Retinal pigment epithelial cell (primary cell): ENCODE data around the gene REEP3.

Experiments used
- DNase-seq: peaks from one replicate; pipeline ENCODE4 v3.0.0-alpha.2; 2010; ENCODE audit warnings: low read depth
- H3K4me3 ChIP-seq: 2 replicates; pipeline ENCODE4 v1.5.1; 2011; ENCODE audit warnings: mild to moderate bottlenecking, low read length, control low read depth, moderate library complexity
- TF ChIP-seq, protein P1 (sequence below): conservative IDR thresholded peaks from 2 replicates; pipeline ENCODE4 v1.5.1; 2011; ENCODE audit warnings: low read depth, low read length, control low read depth, inconsistent platforms

The REEP3 gene

DNA sequence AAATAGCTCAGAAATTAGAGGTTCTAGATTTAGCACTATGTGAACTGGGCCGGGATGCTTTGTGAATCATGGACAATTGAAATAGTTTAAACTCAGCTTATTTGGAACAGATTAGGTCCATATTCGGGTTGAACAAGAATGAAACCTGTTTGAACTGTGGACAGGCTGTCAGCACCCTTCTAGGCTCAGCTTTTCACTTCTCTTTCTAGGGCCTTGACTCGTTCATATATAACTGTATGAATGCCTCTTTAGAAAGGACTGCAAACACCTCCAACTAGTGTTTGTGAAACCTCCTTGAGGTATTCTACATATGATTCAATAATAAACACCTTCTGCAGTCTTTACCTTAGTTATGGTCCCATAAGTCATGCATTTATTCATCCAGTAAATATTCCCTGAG is 115.6 kb downstream of the REEP3 start:
- TF ChIP-seq, protein P1, sequence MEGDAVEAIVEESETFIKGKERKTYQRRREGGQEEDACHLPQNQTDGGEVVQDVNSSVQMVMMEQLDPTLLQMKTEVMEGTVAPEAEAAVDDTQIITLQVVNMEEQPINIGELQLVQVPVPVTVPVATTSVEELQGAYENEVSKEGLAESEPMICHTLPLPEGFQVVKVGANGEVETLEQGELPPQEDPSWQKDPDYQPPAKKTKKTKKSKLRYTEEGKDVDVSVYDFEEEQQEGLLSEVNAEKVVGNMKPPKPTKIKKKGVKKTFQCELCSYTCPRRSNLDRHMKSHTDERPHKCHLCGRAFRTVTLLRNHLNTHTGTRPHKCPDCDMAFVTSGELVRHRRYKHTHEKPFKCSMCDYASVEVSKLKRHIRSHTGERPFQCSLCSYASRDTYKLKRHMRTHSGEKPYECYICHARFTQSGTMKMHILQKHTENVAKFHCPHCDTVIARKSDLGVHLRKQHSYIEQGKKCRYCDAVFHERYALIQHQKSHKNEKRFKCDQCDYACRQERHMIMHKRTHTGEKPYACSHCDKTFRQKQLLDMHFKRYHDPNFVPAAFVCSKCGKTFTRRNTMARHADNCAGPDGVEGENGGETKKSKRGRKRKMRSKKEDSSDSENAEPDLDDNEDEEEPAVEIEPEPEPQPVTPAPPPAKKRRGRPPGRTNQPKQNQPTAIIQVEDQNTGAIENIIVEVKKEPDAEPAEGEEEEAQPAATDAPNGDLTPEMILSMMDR: no peak
- no peak for DNase-seq
- H3K4me3 ChIP-seq: no peak overlapping the region

DNA sequence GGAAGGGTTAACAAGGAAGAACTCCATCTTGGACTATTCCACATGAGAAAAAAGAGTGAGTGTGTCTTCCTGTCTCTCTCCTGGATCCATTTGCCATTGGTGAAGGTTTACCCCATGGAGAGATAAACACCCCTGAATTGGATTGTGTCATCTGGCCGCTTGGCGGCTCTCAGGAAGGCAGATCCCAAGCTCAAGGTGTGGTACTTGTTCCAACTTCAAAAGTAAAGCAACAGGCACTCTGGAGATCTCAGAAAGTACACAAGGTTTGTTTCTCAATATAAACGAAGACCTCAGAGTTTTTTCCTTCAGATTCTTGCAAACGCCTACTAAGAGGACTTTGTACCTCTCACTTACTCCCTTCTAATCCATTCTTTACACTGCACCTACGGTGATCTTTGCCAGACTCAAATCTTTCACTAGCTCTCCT is 116.7 kb downstream of the REEP3 start:
- TF ChIP-seq, protein P1: no peak
- no peak for DNase-seq
- no peak overlapping the region for H3K4me3 ChIP-seq

DNA sequence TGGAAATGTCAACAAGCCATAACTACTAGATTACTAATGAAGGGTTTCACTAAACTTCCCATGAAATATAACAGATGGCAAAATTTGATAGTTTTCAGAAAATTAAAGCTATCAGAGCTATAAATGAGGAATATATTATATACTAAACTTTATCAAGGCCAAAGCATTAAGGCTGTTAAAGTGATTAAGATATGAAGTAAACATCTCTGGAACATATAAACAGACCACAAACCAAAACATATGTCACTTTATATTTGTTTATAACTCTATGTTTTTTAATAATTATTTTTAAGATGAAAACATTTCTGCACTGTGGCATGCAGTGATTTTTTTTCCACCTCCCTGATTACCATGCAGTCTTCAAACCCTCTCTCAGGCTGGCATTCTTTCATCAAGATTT is 120.2 kb downstream of the REEP3 start:
- no peak for DNase-seq
- TF ChIP-seq, protein P1: no peak
- no peak overlapping the region for H3K4me3 ChIP-seq

DNA sequence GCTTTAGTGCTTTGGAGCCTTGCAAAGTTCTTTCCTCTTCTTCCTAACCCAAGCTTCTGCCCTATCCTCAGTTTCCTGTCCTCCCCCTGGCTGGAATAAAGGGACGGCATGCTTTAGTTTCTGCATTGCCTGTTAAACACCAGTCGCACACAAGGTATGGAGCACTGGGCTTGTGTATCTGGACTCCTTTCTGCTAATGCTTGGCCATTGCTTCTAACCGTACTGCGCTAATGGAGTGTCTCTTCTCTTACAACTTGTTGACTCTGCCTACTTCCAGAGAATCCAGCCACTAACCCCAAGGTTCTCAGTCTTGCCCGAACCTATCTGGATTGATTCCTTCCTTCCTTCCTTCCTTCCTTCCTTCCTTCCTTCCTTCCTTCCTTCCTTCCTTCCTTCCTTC is 120.6 kb downstream of the REEP3 start:
- TF ChIP-seq, protein P1: no peak
- DNase-seq: no peak
- H3K4me3 ChIP-seq: no peak overlapping the region

DNA sequence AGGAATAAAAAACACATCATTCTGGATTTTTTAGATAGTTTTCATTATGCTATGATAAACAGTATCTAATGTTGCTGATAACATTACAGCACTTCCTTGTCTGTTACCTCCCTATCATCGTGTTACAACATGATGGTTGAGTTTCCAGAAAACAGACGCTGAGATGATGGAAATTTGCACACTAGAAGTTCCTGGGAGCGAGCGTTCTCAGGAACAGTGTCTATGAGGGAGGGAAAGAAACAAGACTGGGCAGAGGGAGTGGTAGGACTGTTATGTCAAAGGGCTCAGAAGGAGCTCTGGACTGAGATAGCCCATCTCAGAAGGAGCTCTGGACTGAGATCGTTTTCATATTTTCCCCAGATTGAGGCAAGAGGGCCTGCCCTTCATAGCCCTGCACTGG is 121.6 kb downstream of the REEP3 start:
- no peak overlapping the region for H3K4me3 ChIP-seq
- TF ChIP-seq, protein P1: no peak
- no peak for DNase-seq

DNA sequence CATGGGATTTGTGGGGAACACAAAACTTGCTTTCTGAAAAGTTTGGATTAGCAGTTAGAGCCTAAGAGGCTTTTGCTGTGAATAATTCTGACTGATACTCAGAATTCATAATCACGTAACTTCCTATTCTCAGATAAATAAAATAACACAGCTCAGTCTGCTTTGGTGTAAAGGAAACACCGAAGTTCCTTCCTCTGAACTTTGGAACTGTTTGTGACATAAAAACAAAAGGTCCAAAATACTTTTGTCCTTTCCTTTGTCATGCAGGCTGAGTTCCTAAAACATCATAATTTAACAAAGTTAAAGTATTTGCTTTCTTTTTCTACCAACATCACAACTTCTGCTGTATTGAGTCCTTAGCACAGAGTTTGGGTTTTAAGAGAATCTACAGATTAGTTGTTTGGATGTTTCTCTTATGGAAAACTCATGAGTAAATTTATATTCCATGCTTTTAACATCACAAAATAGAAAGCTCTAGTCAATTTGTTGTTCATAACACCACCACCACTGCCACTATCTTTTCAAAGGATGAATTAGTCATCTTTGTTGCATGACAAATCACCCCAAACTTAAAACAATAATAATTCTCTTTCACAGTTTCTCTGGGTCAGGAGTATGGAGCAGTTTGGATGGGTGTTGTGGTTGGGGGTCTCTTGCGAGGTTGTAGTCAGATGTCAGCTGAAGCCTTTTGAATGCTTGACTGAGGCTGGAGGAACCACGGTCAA is 123.4 kb downstream of the REEP3 start:
- DNase-seq: no peak
- TF ChIP-seq, protein P1: no peak
- H3K4me3 ChIP-seq: no peak overlapping the region

DNA sequence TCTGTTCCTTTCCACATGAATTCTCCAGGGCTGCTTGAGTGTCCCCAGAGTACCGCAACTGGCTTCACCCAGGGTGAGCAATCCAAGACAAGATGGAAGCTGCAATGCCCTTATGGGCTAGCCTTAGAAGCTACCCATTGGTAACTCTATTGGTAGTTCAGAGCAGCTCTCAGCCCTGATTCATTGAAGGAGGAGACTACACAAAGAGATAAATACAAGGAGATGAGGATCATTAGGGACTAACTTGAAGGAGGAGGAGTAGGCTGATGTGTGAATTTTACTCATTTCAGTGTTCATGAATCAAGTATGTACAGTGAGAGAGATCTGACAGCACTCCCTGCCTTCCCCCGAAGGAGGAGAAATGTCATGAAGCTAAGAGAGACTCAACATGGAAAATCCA is 124.0 kb downstream of the REEP3 start:
- H3K4me3 ChIP-seq: no peak overlapping the region
- TF ChIP-seq, protein P1: no peak
- no peak for DNase-seq
